Astrocyte of the cerebellum (primary cell): ENCODE results near the gene TEX35.

Source experiments
- DNase-seq: peaks from one replicate; pipeline ENCODE4 v3.0.0-alpha.2; 2011; ENCODE audit warnings: low read depth
- H3K4me3 ChIP-seq: 2 replicates; pipeline ENCODE4 v1.5.1; 2011; ENCODE audit warnings: mild to moderate bottlenecking, low read depth, low read length, moderate library complexity
- in situ Hi-C: cut with HindIII; loops from 2 replicates; pipeline ENCODE4 v1.10.0; 2017; ENCODE audit warnings: low sequenced_read_pairs
- TF ChIP-seq, protein P1 (sequence below): IDR thresholded peaks from 2 replicates; pipeline ENCODE4 v1.5.1; 2012; ENCODE audit warnings: low read length, low read depth, moderate library complexity, mild to moderate bottlenecking; ENCODE audit errors: missing control alignments

Gene TEX35

GRCh38 chr1:178506669-178507068, 6.2 kb upstream of the TEX35 start:
- in situ Hi-C loops = no loop called here
- no peak overlapping the region for H3K4me3 ChIP-seq
- TF ChIP-seq, protein P1, sequence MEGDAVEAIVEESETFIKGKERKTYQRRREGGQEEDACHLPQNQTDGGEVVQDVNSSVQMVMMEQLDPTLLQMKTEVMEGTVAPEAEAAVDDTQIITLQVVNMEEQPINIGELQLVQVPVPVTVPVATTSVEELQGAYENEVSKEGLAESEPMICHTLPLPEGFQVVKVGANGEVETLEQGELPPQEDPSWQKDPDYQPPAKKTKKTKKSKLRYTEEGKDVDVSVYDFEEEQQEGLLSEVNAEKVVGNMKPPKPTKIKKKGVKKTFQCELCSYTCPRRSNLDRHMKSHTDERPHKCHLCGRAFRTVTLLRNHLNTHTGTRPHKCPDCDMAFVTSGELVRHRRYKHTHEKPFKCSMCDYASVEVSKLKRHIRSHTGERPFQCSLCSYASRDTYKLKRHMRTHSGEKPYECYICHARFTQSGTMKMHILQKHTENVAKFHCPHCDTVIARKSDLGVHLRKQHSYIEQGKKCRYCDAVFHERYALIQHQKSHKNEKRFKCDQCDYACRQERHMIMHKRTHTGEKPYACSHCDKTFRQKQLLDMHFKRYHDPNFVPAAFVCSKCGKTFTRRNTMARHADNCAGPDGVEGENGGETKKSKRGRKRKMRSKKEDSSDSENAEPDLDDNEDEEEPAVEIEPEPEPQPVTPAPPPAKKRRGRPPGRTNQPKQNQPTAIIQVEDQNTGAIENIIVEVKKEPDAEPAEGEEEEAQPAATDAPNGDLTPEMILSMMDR = no peak
- no peak for DNase-seq

- TF ChIP-seq, protein P1 = no peak
- DNase-seq = no peak
- in situ Hi-C loops = loop anchor here (10.0 kb wide), 1 partner anchor 55 kb away; no protein-coding TSS in a partner anchor
- H3K4me3 ChIP-seq = no peak overlapping the region
Observed at GRCh38 chr1:178509414-178510007, 3.4 kb upstream of the TEX35 start.

- TF ChIP-seq, protein P1 = no peak
- H3K4me3 ChIP-seq = no peak overlapping the region
- in situ Hi-C loops = loop anchor here (10.0 kb wide), 1 partner anchor 55 kb away; no protein-coding TSS in a partner anchor
- DNase-seq = no peak
Observed at GRCh38 chr1:178510155-178510554, 2.8 kb upstream of the TEX35 start.

GRCh38 chr1:178513278-178513983, 522 bp downstream of the TEX35 start:
- TF ChIP-seq, protein P1 = no peak
- in situ Hi-C loops = loop anchor here (10.0 kb wide), 1 partner anchor 59 kb away; no protein-coding TSS in a partner anchor
- no peak overlapping the region for H3K4me3 ChIP-seq
- no peak for DNase-seq

DNA sequence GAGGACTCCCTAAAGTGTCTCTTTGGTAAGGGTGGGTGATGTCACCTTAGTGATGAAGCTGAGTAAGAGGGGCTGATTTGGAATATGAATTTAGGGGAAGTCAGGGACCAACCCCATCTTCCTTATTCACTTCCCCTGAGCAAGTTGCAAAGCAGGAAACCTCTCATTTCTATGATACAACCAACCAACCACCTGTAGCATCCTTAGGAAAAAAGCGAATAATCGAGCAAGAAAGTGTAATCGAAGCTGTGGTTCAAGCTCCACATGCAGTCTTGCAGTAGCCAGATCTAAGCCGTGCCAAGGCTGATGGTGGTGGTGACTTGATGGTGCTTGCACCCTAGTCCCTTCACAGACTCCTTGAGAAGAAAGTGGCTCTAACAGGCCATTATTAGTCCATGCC, 3.2 kb downstream of the TEX35 start:
- in situ Hi-C loops = loop anchor here (10.0 kb wide), 1 partner anchor 61 kb away; no protein-coding TSS in a partner anchor
- no peak for DNase-seq
- TF ChIP-seq, protein P1 = no peak
- H3K4me3 ChIP-seq = no peak overlapping the region

DNA sequence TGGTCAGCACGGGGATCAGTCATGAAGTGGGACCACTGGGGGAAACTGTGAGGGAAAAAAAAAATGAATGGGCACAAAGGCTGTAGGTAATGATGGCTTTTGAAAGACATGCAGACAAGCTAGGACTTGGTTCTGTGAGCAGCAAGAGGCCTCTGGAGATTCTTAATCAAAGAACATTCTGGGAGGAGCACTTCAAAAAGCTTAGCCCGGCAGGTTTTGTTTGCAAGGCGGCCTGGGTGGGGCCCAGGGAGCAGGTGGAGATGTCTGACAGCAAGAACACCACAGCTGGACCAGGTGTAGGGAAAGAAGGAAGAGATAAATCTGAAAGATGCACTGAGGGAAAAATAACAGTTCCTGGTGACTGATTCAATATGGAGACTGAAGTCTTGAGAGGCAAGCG, 6.0 kb downstream of the TEX35 start:
- TF ChIP-seq, protein P1 = no peak
- no peak for DNase-seq
- no peak overlapping the region for H3K4me3 ChIP-seq
- in situ Hi-C loops = loop anchor here (10.0 kb wide), 1 partner anchor 64 kb away; no protein-coding TSS in a partner anchor
